Common myeloid progenitor, CD34-positive (primary cell): Measurements from ENCODE around the gene LRRC55.

Source experiments
- CTCF ChIA-PET: fragments of 350-600 bp; sonication (Branson Sonifier 250); formaldehyde crosslinking; loops from one replicate; lab custom pipeline; 2021; ENCODE audit warnings: antibody characterized with exemption; lab: Charles Lee
- POLR2A ChIA-PET: fragments of 350-600 bp; sonication (Branson Sonifier 250); formaldehyde crosslinking; loops from one replicate; lab custom pipeline; 2021; ENCODE audit warnings: antibody characterized with exemption; lab: Charles Lee
- DNase-seq, 3 donors: peaks; one replicate each; pipeline versions ENCODE4 v3.0.0 to v3.0.0-alpha.2; 2013
- H3K27ac ChIP-seq, 2 experiments: 1 replicate in 1 of 2; 2 replicates in 1 of 2; pipeline ENCODE4 v1.7.0; 2013; ENCODE audit warnings: inconsistent platforms in 2 of 2, low read length in 2 of 2, mild to moderate bottlenecking in 2 of 2, low read depth in 1 of 2, moderate library complexity in 1 of 2; ENCODE audit not compliant: severe bottlenecking in 2 of 2, insufficient read depth in 1 of 2, poor library complexity in 1 of 2
- H3K27me3 ChIP-seq, 5 experiments: replicated peaks in 2 of 5; 1 replicate in 3 of 5; 2 replicates in 2 of 5; pipeline versions ENCODE4 v1.6.1 to v1.7.0; 2013; ENCODE audit warnings: low read length in 4 of 5, mild to moderate bottlenecking in 2 of 5, moderate library complexity in 2 of 5, inconsistent platforms in 1 of 5; ENCODE audit not compliant: insufficient read depth in 5 of 5, control insufficient read depth in 4 of 5
- H3K36me3 ChIP-seq, 4 experiments: 1 replicate in 2 of 4; 2 replicates in 2 of 4; pipeline versions ENCODE4 v1.6.1 to v1.7.0; 2013; ENCODE audit warnings: low read length in 3 of 4, control low read depth in 1 of 4, mild to moderate bottlenecking in 1 of 4; ENCODE audit not compliant: control insufficient read depth in 4 of 4, insufficient read depth in 4 of 4
- H3K4me1 ChIP-seq, 4 experiments: 1 replicate in 3 of 4; 2 replicates in 1 of 4; pipeline versions ENCODE4 v1.6.1 to v1.7.1; 2013; ENCODE audit warnings: low read length in 3 of 4, mild to moderate bottlenecking in 3 of 4, control low read depth in 1 of 4, inconsistent platforms in 1 of 4, moderate library complexity in 1 of 4; ENCODE audit not compliant: control insufficient read depth in 4 of 4, insufficient read depth in 4 of 4; ENCODE audit errors: control extremely low read depth in 1 of 4
- H3K4me3 ChIP-seq, 7 experiments: 1 replicate in 4 of 7; 2 replicates in 3 of 7; pipeline versions ENCODE4 v1.5.1 to v1.7.0; 2013; ENCODE audit warnings: mild to moderate bottlenecking in 7 of 7, low read length in 6 of 7, moderate library complexity in 6 of 7, inconsistent platforms in 2 of 7, low read depth in 2 of 7, control low read depth in 1 of 7; ENCODE audit not compliant: insufficient read depth in 4 of 7, control insufficient read depth in 1 of 7; ENCODE audit errors: extremely low read depth in 1 of 7
- H3K9me3 ChIP-seq, 5 experiments: 1 replicate in 4 of 5; 2 replicates in 1 of 5; pipeline versions ENCODE4 v1.6.1 to v1.7.1; 2013; ENCODE audit warnings: low read length in 4 of 5, mild to moderate bottlenecking in 2 of 5, inconsistent platforms in 1 of 5, low read depth in 1 of 5, moderate library complexity in 1 of 5; ENCODE audit not compliant: control insufficient read depth in 4 of 5, insufficient read depth in 2 of 5; ENCODE audit errors: control extremely low read depth in 1 of 5
- WGBS: methylation state at CpG from one replicate; pipeline ENCODE4 v1.1.5; 2013; ENCODE audit not compliant: insufficient coverage; 5-methylcytosine and 5-hydroxymethylcytosine counted together

The LRRC55 gene

DNA sequence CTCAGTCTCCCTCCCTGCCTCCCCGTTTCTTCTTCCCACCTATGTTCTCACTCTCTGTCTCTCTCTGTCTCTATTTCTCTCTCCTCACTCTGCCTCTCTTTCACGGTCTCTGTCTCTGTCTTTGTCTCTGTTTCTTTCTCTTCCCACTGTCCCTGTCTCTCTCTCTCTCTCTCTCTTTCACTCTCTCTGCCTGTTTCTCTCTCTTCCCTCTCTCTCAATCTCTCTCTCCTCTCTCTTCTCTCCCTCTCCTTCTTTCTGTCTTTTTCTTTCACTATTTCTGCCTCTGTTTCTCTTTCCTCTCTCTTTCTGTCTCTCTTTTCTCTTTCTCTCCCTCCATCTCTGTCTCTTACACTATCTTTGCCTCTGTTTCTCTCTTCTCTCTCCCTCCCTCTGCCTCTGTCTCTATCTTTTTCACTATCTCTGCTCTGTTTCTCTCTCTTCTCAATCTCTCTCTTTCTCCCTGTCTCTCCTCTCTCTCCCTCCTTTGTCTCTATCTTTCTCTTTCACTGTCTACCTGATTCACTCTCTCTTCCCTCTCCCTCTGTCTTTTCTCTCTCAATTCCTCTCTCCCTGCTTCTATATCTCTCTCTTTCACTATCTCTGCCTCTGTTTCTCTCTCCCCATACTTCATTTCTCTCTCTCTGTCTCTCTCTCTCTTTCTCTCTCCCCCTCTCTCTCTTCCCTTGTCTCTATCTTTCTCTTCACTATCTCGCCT is 49.9 kb downstream of the LRRC55 start:
- ChIA-PET POLR2A (no interaction called here), CTCF (interaction anchor here (4.0 kb wide), 1 partner anchor 17 kb away, joined by 19 read pairs; no protein-coding TSS in a partner anchor)
- Histone ChIP-seq H3K4me1 (no peaks in the 10 kb centered on the region), H3K9me3 (peaks cover 0 to 2% (median 0%) of the 10 kb centered on the region in 5 experiments), H3K36me3 (no peaks in the 10 kb centered on the region), H3K4me3 (no peak overlapping the region), H3K27me3 (peaks cover 0 to 96% (median 50%) of the 10 kb centered on the region in 5 experiments), H3K27ac (no peak overlapping the region)
- no peak for DNase-seq
- WGBS, result 26% methylated on average over 3 of the region's 3 CpGs

DNA sequence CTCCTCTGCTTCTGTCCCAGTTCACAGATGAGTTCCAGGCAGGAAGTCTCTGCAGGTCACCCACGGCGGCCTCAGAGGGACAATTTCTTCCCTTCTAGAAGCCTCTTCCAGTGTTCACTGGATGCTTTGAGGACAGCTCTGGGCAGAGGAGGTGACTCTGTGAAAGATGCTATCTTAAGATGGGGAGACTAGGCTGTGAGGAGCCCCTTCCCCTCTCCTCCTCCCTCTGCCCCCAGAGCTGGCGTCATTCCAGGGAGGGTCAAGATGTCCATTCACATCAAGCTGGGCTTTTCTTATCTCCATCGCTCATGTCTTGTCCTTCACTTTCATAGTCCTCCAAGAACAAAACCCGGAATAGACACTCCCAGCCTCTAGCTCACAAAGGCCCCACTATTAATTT is 51.9 kb downstream of the LRRC55 start:
- no peak overlapping the region for H3K4me3 ChIP-seq
- POLR2A ChIA-PET, result no interaction called here
- 71% methylated on average over 3 of the region's 5 CpGs for WGBS
- no peak overlapping the region for H3K27ac ChIP-seq
- H3K27me3 ChIP-seq, result peaks cover 2 to 100% (median 52%) of the 10 kb centered on the region in 5 experiments
- H3K9me3 ChIP-seq, result peaks cover 0 to 2% (median 0%) of the 10 kb centered on the region in 5 experiments
- H3K4me1 ChIP-seq, result peaks cover 0 to 9% (median 6%) of the 10 kb centered on the region in 4 experiments
- DNase-seq, result no peak
- CTCF ChIA-PET, result interaction anchor here (4.0 kb wide), 1 partner anchor 15 kb away, joined by 19 read pairs; no protein-coding TSS in a partner anchor
- no peaks in the 10 kb centered on the region for H3K36me3 ChIP-seq

DNA sequence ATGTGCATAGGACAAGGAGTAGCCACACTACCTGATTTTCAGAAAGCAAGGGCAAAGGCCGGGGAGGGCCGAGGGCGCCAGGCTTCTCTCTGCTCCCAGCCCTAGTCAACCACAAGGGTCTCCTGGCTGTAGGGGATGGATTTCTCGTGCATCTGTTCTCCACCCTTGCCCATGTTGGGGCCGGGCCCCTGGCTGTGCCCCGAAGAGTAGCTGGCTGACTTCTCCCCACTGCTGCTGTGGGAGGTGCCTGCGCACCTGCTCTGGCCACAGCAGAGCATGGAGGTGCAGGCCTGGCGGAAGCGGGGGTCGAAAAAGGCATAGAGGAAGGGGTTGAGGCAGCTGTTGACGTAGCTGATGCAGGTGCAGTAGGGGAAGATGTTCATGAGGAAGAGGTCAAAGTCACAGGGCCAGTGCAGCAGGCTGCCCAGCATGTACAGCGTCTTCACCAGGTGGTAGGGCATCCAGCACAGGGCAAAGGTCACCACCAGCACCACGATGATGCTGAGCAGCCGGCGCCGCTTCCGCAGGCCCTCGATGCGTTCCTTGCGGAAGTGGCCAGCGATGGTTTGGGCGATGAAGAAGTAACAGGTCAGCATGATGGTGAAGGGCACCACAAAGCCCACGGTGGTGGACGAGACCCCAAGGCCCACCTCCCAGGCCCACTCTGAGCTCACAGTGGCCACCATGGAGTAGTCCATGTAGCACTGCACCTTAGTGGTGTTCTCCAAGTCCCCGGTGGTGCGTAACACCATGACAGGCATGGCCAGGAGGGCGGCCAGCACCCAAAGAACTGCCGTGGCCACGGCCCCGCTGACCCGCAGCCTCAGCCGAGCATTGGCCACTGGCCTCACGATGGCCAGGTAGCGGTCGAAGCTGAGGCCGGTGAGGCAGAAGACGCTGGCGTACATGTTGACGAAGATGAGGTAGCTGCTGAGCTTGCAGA is 54.3 kb downstream of the LRRC55 start:
- Histone ChIP-seq H3K27me3 (peaks cover 6 to 100% (median 48%) of the 10 kb centered on the region in 5 experiments), H3K36me3 (no peaks in the 10 kb centered on the region), H3K4me1 (peaks cover 0 to 9% (median 6%) of the 10 kb centered on the region in 4 experiments), H3K27ac (no peak overlapping the region), H3K9me3 (peaks cover 0 to 2% (median 0%) of the 10 kb centered on the region in 5 experiments), H3K4me3 (no peak overlapping the region)
- POLR2A ChIA-PET, result no interaction called here
- WGBS, result 76% methylated on average over 38 of the region's 39 CpGs
- DNase-seq, result no peak
- CTCF ChIA-PET, result interaction anchor here (0.6 to 4.0 kb wide), 5 partner anchors 13 to 394 kb away, joined by 3 to 19 read pairs (median 3); no protein-coding TSS in a partner anchor

DNA sequence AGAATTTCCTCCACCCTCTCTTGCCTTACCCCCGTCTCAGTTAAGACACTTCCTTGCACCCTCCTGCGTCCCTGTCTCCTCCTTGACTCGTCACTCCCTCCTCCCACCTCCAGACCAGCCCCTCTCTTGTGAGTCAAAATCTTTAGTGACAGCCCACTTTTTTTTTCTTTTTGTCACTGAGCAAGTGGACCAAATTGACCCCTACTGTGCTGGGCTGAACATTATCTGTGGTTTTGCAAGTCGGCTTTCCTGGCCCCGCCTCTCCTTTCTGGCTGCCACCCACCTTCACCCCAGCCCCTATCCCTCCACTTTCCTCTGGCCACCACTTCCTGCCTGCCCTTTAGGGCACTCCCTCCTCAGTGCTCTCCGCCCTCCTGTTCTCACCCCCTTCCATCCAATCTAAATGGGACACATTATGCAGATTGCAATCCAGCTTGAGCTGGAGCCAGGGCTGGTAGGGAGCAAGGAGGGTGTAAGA is 55.5 kb downstream of the LRRC55 start, which contains the start of gene APLNR:
Gene APLNR, minus strand, starts transcription at position 47 of the 478 bp plus-strand sequence. CDS start 246 bp downstream, outside the sequence.
- no peaks in the 10 kb centered on the region for H3K36me3 ChIP-seq
- H3K4me3 ChIP-seq, result peak within 1 kb of the TSS in 1 of 7 experiments; percentile 3
- CTCF ChIA-PET, result interaction anchor here (1.2 kb wide), 1 partner anchor 12 kb away, joined by 3 read pairs; no protein-coding TSS in a partner anchor
- H3K27ac ChIP-seq, result no peak within 1 kb of the TSS
- peak in 1 of 3 donors; percentile 8 for DNase-seq
- peaks cover 0 to 2% (median 0%) of the 10 kb centered on the region in 5 experiments for H3K9me3 ChIP-seq
- WGBS, result 2% methylated on average over 5 of the region's 6 CpGs
- peaks cover 0 to 9% (median 6%) of the 10 kb centered on the region in 4 experiments for H3K4me1 ChIP-seq
- POLR2A ChIA-PET, result no interaction called here
- H3K27me3 ChIP-seq, result peaks cover 8 to 100% (median 43%) of the 10 kb centered on the region in 5 experiments

DNA sequence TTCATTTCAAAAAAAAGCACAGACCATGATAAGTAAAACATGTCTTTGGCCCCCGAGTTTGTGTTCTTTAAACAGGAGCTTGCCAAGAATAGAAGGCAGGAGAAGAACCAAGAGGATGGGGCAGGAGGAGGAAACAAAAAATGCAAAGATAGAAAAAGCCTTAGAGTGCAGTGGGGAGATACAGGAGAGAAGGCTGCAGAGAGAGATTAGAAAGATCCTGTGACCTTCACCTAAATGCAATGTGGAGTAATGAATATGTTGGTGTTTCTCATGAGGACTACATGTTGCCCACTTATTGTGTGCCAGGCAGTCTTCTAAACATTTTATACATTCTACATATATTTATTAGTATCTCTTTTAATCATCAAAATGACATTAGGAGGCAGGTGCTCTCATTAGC is 57.6 kb downstream of the LRRC55 start:
- peak in 1 of 3 donors; percentile 13 for DNase-seq
- Histone ChIP-seq H3K36me3 (no peaks in the 10 kb centered on the region), H3K27ac (no peak overlapping the region), H3K9me3 (no peaks in the 10 kb centered on the region), H3K4me1 (peaks cover 0 to 9% (median 6%) of the 10 kb centered on the region in 4 experiments), H3K4me3 (no peak overlapping the region), H3K27me3 (peaks cover 8 to 93% (median 31%) of the 10 kb centered on the region in 5 experiments)
- ChIA-PET CTCF (interaction anchor here (0.8 to 3.4 kb wide), 2 partner anchors 11 to 108 kb away, joined by 3 to 30 read pairs; no protein-coding TSS in a partner anchor), POLR2A (no interaction called here)
- no CpG with 5 or more reads among the region's 1 CpG for WGBS

DNA sequence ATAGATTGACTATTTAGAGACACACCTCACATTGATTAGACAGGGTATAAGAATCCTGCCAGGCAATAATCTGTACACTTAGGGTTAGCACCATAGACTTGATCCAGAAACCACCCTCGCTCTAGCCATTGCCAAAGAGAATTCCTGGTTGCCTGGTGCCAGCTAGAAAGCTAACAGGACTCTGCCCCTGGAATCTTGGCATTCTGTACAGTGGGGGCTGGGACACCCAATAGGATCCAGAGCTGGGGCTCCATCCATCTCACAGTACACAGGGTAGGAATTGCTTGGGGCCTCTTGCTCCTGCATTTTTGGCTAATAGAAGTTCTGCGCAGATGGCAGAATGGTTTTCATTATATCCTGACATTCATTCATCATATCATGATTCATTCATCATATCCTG is 58.3 kb downstream of the LRRC55 start:
- ChIA-PET CTCF (interaction anchor here (0.8 to 3.4 kb wide), 4 partner anchors 10 to 400 kb away, joined by 3 to 30 read pairs (median 4); no protein-coding TSS in a partner anchor), POLR2A (no interaction called here)
- 93% methylated on average over 1 of the region's 2 CpGs for WGBS
- no peak overlapping the region for H3K4me3 ChIP-seq
- no peak for DNase-seq
- H3K36me3 ChIP-seq, result no peaks in the 10 kb centered on the region
- peaks cover 0 to 13% (median 7%) of the 10 kb centered on the region in 4 experiments for H3K4me1 ChIP-seq
- no peak overlapping the region for H3K27ac ChIP-seq
- peaks cover 8 to 87% (median 26%) of the 10 kb centered on the region in 5 experiments for H3K27me3 ChIP-seq
- no peaks in the 10 kb centered on the region for H3K9me3 ChIP-seq
